ENCODE data around the gene NR2F2.
A peak's percentile ranks its signal among the peaks of the same experiment; 100 is the strongest.

Gene NR2F2

DNA sequence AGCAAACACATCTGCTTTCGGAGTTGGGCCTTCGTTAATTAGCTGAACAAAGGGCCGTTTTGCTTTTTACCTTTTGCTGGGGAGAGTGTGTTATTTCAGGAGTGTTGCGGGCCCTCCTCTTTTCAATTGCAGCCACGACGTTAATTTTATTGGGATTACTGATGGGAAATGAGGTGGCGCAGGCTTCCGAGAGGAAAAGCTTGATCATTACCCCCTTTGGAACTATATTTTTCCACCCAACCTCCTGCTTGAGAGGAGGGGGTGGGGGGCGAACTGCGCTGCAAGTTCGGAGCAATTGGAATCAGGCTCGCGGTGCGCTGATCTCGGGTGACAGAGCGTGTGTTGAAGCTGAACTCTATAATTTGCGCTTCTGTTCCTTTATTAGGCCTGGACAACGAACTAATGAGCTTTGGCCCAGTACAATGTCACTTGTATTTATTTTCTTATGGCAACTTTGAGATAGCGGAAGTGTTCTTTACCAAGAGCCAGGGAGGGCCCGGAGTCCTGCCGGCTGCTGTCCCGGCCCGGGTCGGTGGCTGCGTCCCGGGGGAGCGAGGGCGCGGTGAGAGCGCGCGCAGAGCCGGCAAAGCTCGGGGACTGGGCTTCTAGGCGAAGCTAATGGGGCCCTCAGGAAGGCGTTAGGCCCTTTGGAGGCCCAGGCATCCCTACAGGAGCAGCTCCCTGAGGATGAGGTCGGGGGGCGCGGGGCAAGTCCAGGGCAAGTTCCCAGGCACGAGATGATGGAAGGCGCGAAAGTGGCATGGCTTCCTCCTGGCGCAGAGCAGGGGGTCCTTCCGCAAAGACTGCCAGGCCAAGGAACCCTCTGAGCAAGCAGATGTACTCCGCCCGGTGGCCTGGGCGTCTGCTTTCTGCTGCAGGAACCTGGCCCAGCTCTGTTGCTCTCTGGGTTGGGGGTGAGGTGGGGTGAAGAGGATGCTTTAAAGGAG lies 12.9 kb downstream of the NR2F2 start:
- H4K8ac ChIP-seq (ENCODE audit: low read depth, low read length): no peak overlapping the region

DNA sequence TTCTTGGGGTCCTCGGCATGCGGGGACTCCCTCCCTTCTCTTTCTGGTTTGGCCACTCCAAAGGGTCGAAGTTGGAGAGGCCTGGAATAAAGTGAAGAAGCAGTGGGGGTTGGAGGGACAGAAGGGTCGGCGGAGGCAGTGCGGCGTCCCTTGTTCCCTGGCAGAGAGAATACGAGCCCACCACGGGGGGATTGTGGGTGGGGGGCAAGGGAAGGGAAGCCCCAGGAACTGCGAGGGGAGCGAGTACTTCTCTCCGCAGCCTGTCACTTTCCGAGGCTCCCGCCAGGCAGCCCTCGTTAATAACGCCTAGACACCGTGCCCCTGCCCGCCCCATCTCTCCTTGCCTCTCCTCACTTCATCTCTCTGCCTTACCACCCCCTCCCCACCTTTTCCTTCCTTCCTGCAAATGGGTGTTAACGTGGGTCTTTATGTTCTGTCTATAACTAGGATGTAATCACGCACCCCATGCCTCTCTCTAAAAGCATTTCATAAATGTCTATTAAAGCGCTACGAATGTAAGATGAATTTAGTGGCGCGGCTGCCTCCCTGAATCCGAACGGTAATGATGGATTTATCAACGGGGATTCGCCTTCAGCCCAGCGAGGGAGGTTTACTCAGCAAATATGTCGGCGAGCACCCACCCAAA lies 13.7 kb downstream of the NR2F2 start:
- Histone ChIP-seq H3K36me3 (ENCODE audit: control insufficient read depth in 1 of 2, insufficient read depth in 2 of 2, low read length in 2 of 2) (peaks cover 24 to 39% of the 10 kb centered on the region in 2 experiments), H2AK5ac (ENCODE audit: low read length) (no peak overlapping the region), H3K9me3 (ENCODE audit: insufficient read depth, low read depth, low read length) (no peaks in the 10 kb centered on the region), H3K23ac (ENCODE audit: low read length) (no peak overlapping the region), H3K18ac (ENCODE audit: low read length) (peak overlapping the region; percentile 30), H4K12ac (ENCODE audit: low read depth, low read length) (no peak overlapping the region), H3K14ac (ENCODE audit: low read length) (no peak overlapping the region), H3K9ac (ENCODE audit: low read length) (no peak overlapping the region), H3K4me2 (ENCODE audit: low read length) (no peak overlapping the region), H3K4ac (ENCODE audit: low read depth, low read length) (no peak overlapping the region), H2BK5ac (ENCODE audit: low read depth, low read length, poor library complexity) (no peak overlapping the region), H2BK12ac (ENCODE audit: low read length) (no peak overlapping the region), H4K91ac (ENCODE audit: low read depth, low read length) (no peak overlapping the region), H3K79me2 (ENCODE audit: control insufficient read depth, insufficient read depth, low read length, poor library complexity) (peaks cover 3% of the 10 kb centered on the region), H4K8ac (ENCODE audit: low read depth, low read length) (no peak overlapping the region), H3K27me3 (ENCODE audit: insufficient read depth, low read length) (peaks cover 12% of the 10 kb centered on the region), H2AFZ (ENCODE audit: insufficient read depth, low read length, poor library complexity) (no peak overlapping the region), H3K27ac (ENCODE audit: low read depth, low read length) (no peak overlapping the region), H3K4me1 (ENCODE audit: control insufficient read depth in 1 of 2, insufficient read depth in 2 of 2, low read length in 2 of 2) (peaks cover 13 to 14% of the 10 kb centered on the region in 2 experiments), H3K4me3 (ENCODE audit: low read depth, low read length) (no peak overlapping the region), H3K79me1 (ENCODE audit: low read length) (peaks cover 6% of the 10 kb centered on the region), H2BK120ac (ENCODE audit: insufficient read depth, low read length, poor library complexity) (no peak overlapping the region)
- no CpG with 5 or more reads among the region's 31 CpGs for WGBS (ENCODE audit: extremely low coverage, insufficient coverage, insufficient read length)
- DNase-seq: no peak

More for the DNA sequence above, 12.9 kb downstream of the NR2F2 start:
- H3K23ac ChIP-seq (ENCODE audit: low read length): no peak overlapping the region
- H3K79me1 ChIP-seq (ENCODE audit: low read length): peaks cover 6% of the 10 kb centered on the region
- H4K91ac ChIP-seq (ENCODE audit: low read depth, low read length): no peak overlapping the region
- WGBS (ENCODE audit: extremely low coverage, insufficient coverage, insufficient read length): no CpG with 5 or more reads among the region's 47 CpGs
- peak overlapping the region; percentile 18 for H2BK12ac ChIP-seq (ENCODE audit: low read length)
- H3K9me3 ChIP-seq (ENCODE audit: insufficient read depth, low read depth, low read length): no peaks in the 10 kb centered on the region
- H2BK5ac ChIP-seq (ENCODE audit: low read depth, low read length, poor library complexity): no peak overlapping the region
- peaks cover 3% of the 10 kb centered on the region for H3K79me2 ChIP-seq (ENCODE audit: control insufficient read depth, insufficient read depth, low read length, poor library complexity)
- H3K4me2 ChIP-seq (ENCODE audit: low read length): no peak overlapping the region
- H3K9ac ChIP-seq (ENCODE audit: low read length): no peak overlapping the region
- peaks cover 13 to 14% of the 10 kb centered on the region in 2 experiments for H3K4me1 ChIP-seq (ENCODE audit: control insufficient read depth in 1 of 2, insufficient read depth in 2 of 2, low read length in 2 of 2)
- H3K27ac ChIP-seq (ENCODE audit: low read depth, low read length): no peak overlapping the region
- H4K12ac ChIP-seq (ENCODE audit: low read depth, low read length): peak overlapping the region; percentile 63
- no peak overlapping the region for H3K4me3 ChIP-seq (ENCODE audit: low read depth, low read length)
- H3K14ac ChIP-seq (ENCODE audit: low read length): no peak overlapping the region
- H3K36me3 ChIP-seq (ENCODE audit: control insufficient read depth in 1 of 2, insufficient read depth in 2 of 2, low read length in 2 of 2): peaks cover 22 to 39% of the 10 kb centered on the region in 2 experiments
- no peak overlapping the region for H3K4ac ChIP-seq (ENCODE audit: low read depth, low read length)
- no peak for DNase-seq
- no peak overlapping the region for H2AFZ ChIP-seq (ENCODE audit: insufficient read depth, low read length, poor library complexity)
- no peak overlapping the region for H2AK5ac ChIP-seq (ENCODE audit: low read length)
- H3K18ac ChIP-seq (ENCODE audit: low read length): peak overlapping the region; percentile 19
- H2BK120ac ChIP-seq (ENCODE audit: insufficient read depth, low read length, poor library complexity): no peak overlapping the region
- peaks cover 9% of the 10 kb centered on the region for H3K27me3 ChIP-seq (ENCODE audit: insufficient read depth, low read length)

DNA sequence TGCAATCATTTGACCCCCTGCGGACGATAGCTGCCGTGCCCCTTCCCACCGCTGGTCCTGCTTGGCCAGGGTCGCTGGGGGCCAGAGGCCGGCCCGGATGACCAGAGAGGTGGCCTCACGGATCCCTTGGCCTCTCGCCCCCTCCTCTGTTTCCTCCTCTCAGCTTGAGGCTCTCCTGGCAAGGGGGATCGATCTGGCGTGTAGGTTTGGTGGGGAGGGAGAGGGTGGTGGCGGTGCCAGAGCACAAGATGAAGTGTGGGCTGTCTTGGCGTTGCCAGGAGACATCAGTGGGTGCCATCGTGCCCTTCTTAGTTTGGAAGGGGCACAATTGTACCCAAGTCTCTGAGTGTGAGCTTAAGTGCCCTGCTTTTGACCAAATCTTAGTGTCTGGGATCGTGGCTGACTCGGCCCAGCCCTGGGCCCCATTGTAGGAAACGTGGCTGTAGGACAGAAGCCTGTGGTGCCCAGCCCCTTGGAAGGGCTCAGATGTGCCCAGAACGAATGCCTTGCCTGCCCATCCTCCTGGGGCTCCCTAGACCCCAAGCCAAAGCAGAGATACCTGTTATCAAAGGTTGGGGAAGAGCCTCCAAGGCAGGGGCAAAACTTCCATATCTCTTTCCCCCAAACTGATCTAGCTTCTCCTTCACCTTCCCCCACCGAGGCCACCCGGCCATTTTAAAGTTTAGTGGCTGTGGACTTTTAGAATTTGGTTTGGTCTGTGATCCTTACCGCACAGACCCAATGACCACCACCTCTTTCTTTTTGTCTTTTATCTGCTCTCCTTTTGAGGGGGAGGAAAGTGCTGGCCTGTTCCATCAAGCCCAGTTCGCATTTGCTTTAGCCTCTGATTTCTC lies 14.4 kb downstream of the NR2F2 start:
- no peak overlapping the region for H3K4me3 ChIP-seq (ENCODE audit: low read depth, low read length)
- DNase-seq: no peak
- H3K18ac ChIP-seq (ENCODE audit: low read length): peak overlapping the region; percentile 16
- H2AK5ac ChIP-seq (ENCODE audit: low read length): no peak overlapping the region
- H4K8ac ChIP-seq (ENCODE audit: low read depth, low read length): no peak overlapping the region
- no CpG with 5 or more reads among the region's 22 CpGs for WGBS (ENCODE audit: extremely low coverage, insufficient coverage, insufficient read length)
- no peak overlapping the region for H3K9ac ChIP-seq (ENCODE audit: low read length)
- no peak overlapping the region for H2BK5ac ChIP-seq (ENCODE audit: low read depth, low read length, poor library complexity)
- H3K9me3 ChIP-seq (ENCODE audit: insufficient read depth, low read depth, low read length): no peaks in the 10 kb centered on the region
- peaks cover 24 to 39% of the 10 kb centered on the region in 2 experiments for H3K36me3 ChIP-seq (ENCODE audit: control insufficient read depth in 1 of 2, insufficient read depth in 2 of 2, low read length in 2 of 2)
- H2BK120ac ChIP-seq (ENCODE audit: insufficient read depth, low read length, poor library complexity): no peak overlapping the region
- H3K14ac ChIP-seq (ENCODE audit: low read length): no peak overlapping the region
- H3K27ac ChIP-seq (ENCODE audit: low read depth, low read length): no peak overlapping the region
- H3K4ac ChIP-seq (ENCODE audit: low read depth, low read length): no peak overlapping the region
- H3K4me1 ChIP-seq (ENCODE audit: control insufficient read depth in 1 of 2, insufficient read depth in 2 of 2, low read length in 2 of 2): peaks cover 13 to 14% of the 10 kb centered on the region in 2 experiments
- peak overlapping the region; percentile 77 for H3K4me2 ChIP-seq (ENCODE audit: low read length)
- H3K23ac ChIP-seq (ENCODE audit: low read length): no peak overlapping the region
- H4K91ac ChIP-seq (ENCODE audit: low read depth, low read length): no peak overlapping the region
- peaks cover 12% of the 10 kb centered on the region for H3K27me3 ChIP-seq (ENCODE audit: insufficient read depth, low read length)
- no peak overlapping the region for H4K12ac ChIP-seq (ENCODE audit: low read depth, low read length)
- H2AFZ ChIP-seq (ENCODE audit: insufficient read depth, low read length, poor library complexity): no peak overlapping the region
- H3K79me2 ChIP-seq (ENCODE audit: control insufficient read depth, insufficient read depth, low read length, poor library complexity): peaks cover 3% of the 10 kb centered on the region
- peaks cover 6% of the 10 kb centered on the region for H3K79me1 ChIP-seq (ENCODE audit: low read length)
- H2BK12ac ChIP-seq (ENCODE audit: low read length): peak overlapping the region; percentile 4

All from trophoblast cell (in vitro differentiated cells and primary cell).